AG20443 (cell line): ENCODE data around the gene HAPLN1.
"Not testable (repeated sequence)": the region's sequence is repeated elsewhere in the genome, so short reads cannot be mapped to it uniquely, and the experiment has no call there.

Source experiments
- DNase-seq: peaks from one replicate; pipeline ENCODE4 v3.0.0; 2012; ENCODE audit warnings: low spot score, mixed read lengths

HAPLN1 gene

GRCh38 chr5:83720836-83721537, at the start of gene HAPLN1:
TSS of gene HAPLN1 (minus strand) at chr5:83720855. CDS start at chr5:83673523, 47,332 bp downstream.
- DNase-seq: peak; percentile 31

GRCh38 chr5:83767409-83767992, 46.8 kb upstream of the HAPLN1 start:
- no peak for DNase-seq

DNA sequence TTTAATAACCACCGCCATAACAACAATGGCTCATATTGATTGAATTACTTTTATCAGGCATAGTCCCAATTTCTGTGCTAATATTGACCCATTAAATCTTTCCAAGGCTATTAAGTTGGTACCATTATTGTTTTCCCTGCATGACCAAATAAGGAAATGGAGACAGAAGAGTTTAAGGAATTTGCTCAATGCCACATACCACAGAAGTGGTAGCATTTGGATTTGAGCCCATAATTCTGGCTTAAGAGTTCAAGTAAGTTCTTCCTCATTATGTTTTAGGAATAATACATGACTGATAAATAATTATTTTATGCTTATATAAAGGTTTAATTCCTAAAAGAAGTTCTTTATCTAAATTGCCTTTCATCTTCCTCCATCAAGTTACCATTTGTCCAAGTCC, 43.4 kb upstream of the HAPLN1 start:
- no peak for DNase-seq

DNA sequence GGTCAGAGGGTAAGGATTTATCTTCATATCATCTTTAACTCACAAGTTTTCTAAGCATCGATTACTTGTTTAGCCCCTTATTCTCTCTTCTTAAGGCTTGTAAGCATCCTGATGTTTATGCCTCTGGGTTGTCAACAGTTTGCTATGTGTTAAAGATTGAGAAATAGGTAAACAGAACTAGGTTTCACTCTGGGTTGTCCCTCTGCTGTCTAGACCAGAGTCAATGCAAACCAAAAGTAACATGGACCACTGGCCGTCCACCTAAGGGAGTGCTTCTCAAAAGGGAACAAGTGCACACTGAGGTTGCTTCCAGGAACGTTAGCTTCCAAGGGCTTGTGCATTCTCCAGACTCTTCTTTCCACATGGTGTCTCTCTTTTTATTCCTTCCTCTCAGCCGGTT, 39.9 kb upstream of the HAPLN1 start:
- no peak for DNase-seq

GRCh38 chr5:83752700-83753099, 32.0 kb upstream of the HAPLN1 start:
- no peak for DNase-seq

GRCh38 chr5:83751201-83751600, 30.5 kb upstream of the HAPLN1 start:
- no peak for DNase-seq

- DNase-seq: no peak
Measured at GRCh38 chr5:83750749-83751148, 30.1 kb upstream of the HAPLN1 start.

GRCh38 chr5:83745816-83746215, 25.2 kb upstream of the HAPLN1 start:
- DNase-seq: no peak

- no peak for DNase-seq
Measured at GRCh38 chr5:83744821-83745220, 24.2 kb upstream of the HAPLN1 start.

- DNase-seq: no peak
Measured at GRCh38 chr5:83742089-83742488, 21.4 kb upstream of the HAPLN1 start.

- DNase-seq: no peak
Measured at GRCh38 chr5:83741571-83741970, 20.9 kb upstream of the HAPLN1 start.

GRCh38 chr5:83740741-83741140, 20.1 kb upstream of the HAPLN1 start:
- no peak for DNase-seq

DNA sequence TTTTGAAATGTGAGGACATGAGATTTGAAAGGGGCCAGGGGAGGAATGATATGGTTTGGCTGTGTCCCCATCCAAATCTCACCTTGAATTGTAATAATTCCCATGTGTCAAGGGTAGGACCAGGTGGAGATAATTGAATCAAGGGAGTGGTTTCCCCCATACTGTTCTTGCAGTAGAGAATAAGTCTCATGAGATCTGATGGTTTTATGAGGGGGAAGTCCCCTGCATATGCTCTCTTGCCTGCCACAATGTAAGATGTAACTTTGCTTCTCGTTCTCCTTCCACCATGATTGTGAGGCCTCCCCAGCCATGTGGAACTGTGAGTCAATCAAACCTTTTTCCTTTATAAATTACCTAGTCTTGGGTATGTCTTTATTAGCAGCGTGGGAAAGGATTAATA, 15.5 kb upstream of the HAPLN1 start:
- DNase-seq: not testable (repeated sequence)

GRCh38 chr5:83735058-83735457, 14.4 kb upstream of the HAPLN1 start:
- DNase-seq: not testable (repeated sequence)

DNA sequence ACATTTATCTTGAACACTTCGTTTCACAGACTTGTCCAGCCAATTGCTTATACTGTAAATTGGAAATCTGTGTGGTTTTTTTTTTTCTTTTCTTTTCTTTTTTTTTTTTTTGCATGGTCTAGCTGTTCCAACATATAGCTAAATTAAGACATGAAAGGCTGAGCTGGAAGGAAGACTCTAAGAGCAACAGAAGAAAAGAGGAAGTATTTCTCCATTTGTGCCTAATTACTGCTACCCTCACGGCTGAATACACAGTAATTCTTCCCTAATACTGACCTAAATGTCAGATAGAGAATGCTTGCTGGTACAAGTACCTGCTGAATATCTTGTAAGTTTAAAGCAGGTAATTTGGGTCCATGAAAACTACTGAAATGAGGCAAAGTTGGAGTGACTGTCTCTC, 11.0 kb upstream of the HAPLN1 start:
- DNase-seq: no peak

DNA sequence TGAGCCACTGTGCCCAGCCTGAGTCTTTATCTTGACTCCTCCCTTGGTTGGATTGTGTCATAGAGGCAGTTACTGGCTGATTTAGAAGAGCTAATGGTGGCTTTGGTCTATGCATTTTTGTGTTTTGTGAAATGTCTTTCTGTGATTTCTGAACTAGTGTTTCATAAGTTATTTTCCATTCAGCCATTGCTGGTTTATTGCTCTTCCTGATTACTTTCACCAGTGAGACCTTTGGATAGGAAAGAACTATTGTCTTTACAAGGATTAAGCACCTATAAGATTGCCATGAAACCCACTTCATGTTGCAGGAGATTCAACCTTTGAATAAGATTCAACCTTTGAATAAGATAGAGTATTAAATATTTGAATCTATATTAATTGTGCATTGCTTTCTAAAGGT, 8.7 kb upstream of the HAPLN1 start:
- no peak for DNase-seq

GRCh38 chr5:83726912-83727311, 6.3 kb upstream of the HAPLN1 start:
- no peak for DNase-seq

DNA sequence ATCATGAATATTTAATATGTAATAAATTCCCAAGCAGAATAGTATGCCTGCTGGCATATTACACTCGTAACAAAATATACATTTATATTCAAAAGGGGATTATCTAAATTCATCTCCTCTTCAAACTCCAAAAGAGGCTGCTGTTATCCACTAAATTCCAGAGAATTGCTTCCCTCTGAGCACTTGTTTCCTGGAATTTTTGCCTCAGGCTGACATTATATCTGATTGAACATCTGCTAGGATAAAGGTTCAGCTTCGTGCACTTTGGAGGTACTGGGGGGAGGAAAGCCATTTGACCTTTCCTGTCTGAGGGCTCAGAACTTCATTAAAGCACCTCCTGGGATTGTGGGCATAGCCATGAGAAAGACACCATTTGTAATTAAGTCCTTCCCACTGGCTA, 4.3 kb upstream of the HAPLN1 start:
- DNase-seq: no peak

DNA sequence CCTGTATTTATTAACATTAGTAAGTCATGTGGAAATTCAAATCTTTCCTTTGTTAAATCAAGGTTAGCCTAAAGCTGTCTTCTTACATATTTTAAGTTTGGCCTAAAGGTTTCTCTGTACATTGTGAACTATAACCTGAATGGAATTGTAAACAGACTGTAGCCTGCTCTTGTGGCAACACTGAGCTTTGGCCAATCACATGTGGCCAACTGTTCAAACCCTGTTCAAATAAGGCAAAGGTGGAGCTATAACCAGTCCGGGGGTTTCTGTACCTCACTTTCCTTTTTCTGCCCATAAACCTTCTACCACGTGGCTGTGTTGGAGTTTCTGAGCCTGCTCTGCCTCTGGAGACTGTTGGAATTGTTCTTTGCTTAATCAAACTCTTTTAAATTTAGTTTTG, 3.3 kb upstream of the HAPLN1 start:
- DNase-seq: no peak

DNA sequence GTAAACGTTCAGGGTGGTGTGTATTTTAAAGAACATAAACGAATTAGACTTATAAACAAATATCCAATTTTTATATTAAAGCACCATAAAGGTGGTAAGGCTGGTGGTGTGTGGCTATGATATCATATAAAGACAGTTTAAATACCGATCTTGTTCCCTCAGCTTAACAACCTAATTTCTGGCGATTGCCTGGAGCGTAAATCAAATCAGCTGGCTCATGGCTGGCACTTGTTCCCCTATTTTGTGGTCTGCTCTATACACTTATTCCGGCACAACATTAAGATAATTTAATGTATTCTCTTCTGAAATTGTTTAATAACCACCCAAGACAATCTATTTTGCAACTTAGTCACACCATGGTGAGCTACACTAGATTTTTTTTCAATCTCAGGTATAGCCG, 2.4 kb upstream of the HAPLN1 start:
- no peak for DNase-seq

DNA sequence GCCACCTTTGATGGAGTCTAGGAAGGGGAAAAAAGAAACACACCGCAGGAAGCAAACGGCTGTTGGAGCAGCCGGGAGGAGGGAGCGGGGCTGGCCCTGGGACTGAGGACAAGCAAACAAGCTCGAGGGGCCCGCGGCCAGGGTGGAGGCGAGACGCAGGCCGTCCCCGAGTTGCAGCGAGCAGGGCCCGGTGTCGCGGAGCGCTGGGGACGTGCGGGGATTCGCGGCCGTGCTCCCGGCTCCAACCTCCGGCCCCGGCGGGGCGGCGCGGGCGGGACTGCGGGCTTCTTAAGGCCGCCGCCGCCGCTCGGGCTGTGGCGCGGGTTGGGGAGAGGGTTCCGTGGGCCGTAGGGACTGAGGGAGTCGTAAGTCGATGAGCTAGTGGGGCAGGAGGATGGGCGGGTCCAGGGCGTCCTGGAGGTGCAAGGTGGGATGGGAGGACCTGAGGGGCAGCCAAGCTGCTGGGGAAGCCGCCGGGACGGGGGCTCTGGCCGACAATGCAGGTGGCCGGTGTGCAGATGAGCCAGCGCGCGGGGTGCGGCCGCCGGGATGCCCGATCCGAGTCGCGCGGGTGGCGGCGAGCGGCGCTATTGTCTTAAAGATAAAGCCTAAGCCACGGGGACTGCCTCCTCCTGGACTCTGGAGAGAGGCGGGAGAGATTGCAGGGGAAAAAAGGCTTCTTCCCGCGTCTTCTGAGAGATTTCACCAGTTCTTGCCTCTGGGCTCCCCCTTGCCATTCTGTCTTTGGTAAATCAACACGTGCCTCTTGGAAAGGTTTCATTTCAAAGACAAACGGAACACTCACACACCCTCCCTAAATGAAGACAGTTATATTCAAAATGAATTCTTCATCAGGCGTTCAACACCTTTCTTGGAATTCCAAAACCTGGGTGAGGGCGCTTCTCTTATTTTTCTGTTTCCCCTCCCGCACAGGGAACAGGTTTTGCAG, 1.6 kb upstream of the HAPLN1 start:
- DNase-seq: peak; percentile 87

DNA sequence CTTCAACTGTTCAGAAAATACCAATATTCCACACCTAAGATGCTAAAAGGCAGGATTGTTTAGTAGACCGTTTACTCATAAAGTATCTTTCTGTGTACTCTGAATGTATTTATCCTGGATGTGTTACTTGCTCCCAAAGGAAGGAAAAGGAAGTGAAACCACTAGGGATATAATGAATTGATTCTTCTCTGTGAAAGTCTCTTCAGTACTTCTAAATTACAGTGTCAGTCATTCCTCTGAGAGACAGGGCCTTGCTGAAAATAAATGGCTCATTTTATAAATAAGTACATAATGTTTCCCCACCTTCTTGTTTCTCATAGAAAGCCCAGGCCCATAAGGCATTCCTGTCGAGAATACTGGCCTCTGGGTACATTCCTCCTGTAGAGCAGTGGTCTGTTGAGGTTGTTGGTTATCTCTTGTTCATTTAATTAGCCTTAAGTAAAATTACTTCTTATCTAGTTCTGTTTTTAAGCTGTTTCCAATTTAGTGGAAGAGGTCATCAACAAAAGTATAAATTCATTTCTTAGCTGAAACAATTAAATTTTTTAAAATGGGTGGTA, 1.6 kb downstream of the HAPLN1 start:
- no peak for DNase-seq
